Prostate gland (tissue), 2 donors: ENCODE data around the gene SPATC1L. TPM values are rescaled to one million over a fixed set of nuclear protein-coding genes. Genes with fewer than 3 reads are reported as not detected.

Source experiments
- DNase-seq: peaks from one replicate; pipeline ENCODE4 v3.0.0-alpha.2; 2019; ENCODE audit warnings: low spot score
- H3K27ac ChIP-seq, 2 donors: fragments of 200-600 bp; sonication (generic); 2 replicates each; pipeline ENCODE4 v1.5.1; 2017 to 2019
- H3K27me3 ChIP-seq: fragments of 200-600 bp; sonication (generic); replicated peaks from 2 replicates; pipeline ENCODE4 v1.5.1; 2019; ENCODE audit not compliant: insufficient read depth
- H3K36me3 ChIP-seq, 2 donors: fragments of 200-600 bp; sonication (generic); 1 replicate in 1 of 2; 2 replicates in 1 of 2; pipeline versions ENCODE4 v1.5.1 to v1.8.1; 2017 to 2019
- H3K4me1 ChIP-seq: fragments of 200-600 bp; sonication (generic); replicated peaks from 2 replicates; pipeline ENCODE4 v1.5.1; 2019
- H3K4me3 ChIP-seq, 2 donors: fragments of 200-600 bp; sonication (generic); 2 replicates each; pipeline ENCODE4 v1.5.1; 2017 to 2019
- H3K9me3 ChIP-seq: fragments of 200-600 bp; sonication (generic); 2 replicates; pipeline ENCODE4 v1.5.1; 2017
- POLR2A ChIP-seq: fragments of 450-650 bp; IDR thresholded peaks from one replicate; pipeline ENCODE4 v1.6.1; 2016; ENCODE audit warnings: antibody characterized with exemption, mild to moderate bottlenecking
- POLR2AphosphoS5 ChIP-seq: sonication (generic); formaldehyde crosslinking; IDR thresholded peaks from one replicate; pipeline ENCODE4 v1.6.1; 2017; ENCODE audit warnings: antibody characterized with exemption
- WGBS: methylation state at CpG from one replicate; pipeline ENCODE4 v1.1.5; 2018; 5-methylcytosine and 5-hydroxymethylcytosine counted together
- intact Hi-C: fragments of 100-400 bp; cut with DNase I; formaldehyde crosslinking; loops from one replicate; pipeline ENCODE4 v1.14.2; 2022
- total RNA-seq, 2 donors: library from RNA; depleted of rRNA; stranded (reverse); fragments of >200 nt; gene quantifications; one replicate each; pipeline ENCODE4 v1.1.0, GENCODE V29; 2016
- TF ChIP-seq, protein P1 (sequence below), 4 experiments: fragments of 200-600 bp in 2 of 4; fragments of 450-650 bp in 2 of 4; sonication (generic) in 2 of 4; IDR thresholded peaks; 1 replicate in 3 of 4; 2 replicates in 1 of 4; pipeline ENCODE4 v1.5.1; 2016 to 2019; ENCODE audit warnings: antibody characterized with exemption in 4 of 4, mild to moderate bottlenecking in 2 of 4, moderate library complexity in 2 of 4

Gene SPATC1L
- total RNA-seq, 2 donors from 2014 or later = 42.0 to 79.4 TPM

DNA sequence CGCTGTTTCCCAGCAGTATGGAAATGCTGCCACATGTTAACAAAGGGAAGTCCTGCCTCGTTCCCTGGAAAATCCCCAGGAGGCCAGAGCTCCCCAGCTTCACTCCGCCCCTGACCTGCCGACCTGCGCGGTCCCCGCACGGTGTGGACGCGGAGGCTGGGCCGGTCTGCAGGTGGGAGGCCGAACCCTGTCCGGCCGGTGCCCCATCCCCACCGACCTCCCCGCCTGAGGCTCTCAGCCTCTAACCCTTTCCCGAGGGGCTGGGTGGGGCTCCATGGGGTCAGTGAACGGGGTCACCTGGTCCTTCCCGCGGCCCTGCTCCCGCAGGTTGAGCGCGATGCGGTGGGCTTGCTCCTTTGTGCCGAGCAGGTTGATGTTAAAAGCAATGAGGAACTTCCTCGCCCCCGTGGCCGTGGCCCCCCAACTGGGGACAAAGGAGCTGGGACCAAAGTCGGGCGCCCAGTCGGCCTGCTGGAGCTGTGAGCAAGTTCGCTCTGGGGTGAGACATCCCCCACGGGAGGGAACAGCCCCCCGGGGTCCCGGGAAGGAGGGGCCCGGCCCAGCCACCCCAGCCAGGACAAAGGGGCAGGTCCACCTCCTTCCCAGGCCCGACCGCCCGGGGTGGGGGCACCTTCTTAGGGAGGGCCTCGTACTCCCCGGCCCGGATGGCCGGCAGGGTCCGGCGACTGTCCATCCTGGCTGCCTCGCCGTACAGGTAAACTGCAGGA lies 32.8 kb downstream of the SPATC1L start:
- DNase-seq = no peak

DNA sequence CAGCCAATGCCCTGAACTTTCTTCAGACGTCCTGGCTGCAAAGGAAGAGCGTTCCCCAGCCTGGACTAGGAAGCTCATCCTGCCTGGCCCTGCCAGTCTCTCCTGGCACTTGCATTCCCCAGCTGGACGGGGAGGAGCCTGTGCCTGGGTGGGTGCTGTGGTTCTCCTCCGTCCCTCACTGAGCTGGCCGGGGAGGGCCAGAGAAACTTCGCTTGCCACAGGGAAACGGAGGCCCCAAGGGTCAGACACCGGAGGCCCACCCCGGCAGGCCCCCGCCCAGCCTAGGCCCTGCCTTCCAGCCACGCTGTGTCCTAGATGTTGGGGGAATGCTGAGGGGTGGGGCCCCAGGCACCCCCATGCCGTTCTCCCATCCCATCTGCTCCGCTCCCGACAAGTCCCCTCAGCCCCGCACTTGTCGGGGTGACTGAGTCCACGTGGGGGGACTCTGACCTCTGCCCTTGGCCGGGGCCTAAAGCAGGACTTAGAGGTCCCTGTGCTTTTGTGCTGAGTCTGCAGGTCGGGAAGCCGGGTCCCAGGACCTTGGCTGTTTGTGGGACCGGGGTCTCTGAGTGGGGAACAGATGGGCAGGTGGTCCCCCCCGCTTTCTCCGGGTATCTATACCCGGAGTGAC lies 33.7 kb downstream of the SPATC1L start:
- TF ChIP-seq, protein P1, sequence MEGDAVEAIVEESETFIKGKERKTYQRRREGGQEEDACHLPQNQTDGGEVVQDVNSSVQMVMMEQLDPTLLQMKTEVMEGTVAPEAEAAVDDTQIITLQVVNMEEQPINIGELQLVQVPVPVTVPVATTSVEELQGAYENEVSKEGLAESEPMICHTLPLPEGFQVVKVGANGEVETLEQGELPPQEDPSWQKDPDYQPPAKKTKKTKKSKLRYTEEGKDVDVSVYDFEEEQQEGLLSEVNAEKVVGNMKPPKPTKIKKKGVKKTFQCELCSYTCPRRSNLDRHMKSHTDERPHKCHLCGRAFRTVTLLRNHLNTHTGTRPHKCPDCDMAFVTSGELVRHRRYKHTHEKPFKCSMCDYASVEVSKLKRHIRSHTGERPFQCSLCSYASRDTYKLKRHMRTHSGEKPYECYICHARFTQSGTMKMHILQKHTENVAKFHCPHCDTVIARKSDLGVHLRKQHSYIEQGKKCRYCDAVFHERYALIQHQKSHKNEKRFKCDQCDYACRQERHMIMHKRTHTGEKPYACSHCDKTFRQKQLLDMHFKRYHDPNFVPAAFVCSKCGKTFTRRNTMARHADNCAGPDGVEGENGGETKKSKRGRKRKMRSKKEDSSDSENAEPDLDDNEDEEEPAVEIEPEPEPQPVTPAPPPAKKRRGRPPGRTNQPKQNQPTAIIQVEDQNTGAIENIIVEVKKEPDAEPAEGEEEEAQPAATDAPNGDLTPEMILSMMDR (IDR thresholded peaks at IDR 0.05) = no peak
- TF ChIP-seq POLR2AphosphoS5 (no peak), POLR2A (no peak)
- Histone ChIP-seq H3K36me3 (no peaks in the 10 kb centered on the region), H3K9me3 (no peaks in the 10 kb centered on the region), H3K27ac (peak overlapping the region in 1 of 2 donors; percentile 27), H3K4me3 (no peak overlapping the region), H3K27me3 (no peaks in the 10 kb centered on the region), H3K4me1 (no peaks in the 10 kb centered on the region)
- intact Hi-C loops = loop anchor here (10.0 kb wide), 1 partner anchor 174 kb away; the partner anchor contains the start of genes C21orf58 and PCNT
- no peak for DNase-seq
- 87% methylated on average over 24 of the region's 24 CpGs for WGBS

More for the DNA sequence above, 32.8 kb downstream of the SPATC1L start:
- Histone ChIP-seq H3K4me1 (no peaks in the 10 kb centered on the region), H3K27me3 (no peaks in the 10 kb centered on the region), H3K36me3 (no peaks in the 10 kb centered on the region), H3K4me3 (no peak overlapping the region), H3K9me3 (no peaks in the 10 kb centered on the region), H3K27ac (no peak overlapping the region)
- TF ChIP-seq POLR2A (no peak), POLR2AphosphoS5 (no peak)
- TF ChIP-seq, protein P1 (IDR thresholded peaks at IDR 0.05) = no peak
- WGBS = 93% methylated on average over 28 of the region's 47 CpGs
- intact Hi-C loops = loop anchor here (10.0 kb wide), 1 partner anchor 173 kb away; the partner anchor contains the start of genes C21orf58 and PCNT

DNA sequence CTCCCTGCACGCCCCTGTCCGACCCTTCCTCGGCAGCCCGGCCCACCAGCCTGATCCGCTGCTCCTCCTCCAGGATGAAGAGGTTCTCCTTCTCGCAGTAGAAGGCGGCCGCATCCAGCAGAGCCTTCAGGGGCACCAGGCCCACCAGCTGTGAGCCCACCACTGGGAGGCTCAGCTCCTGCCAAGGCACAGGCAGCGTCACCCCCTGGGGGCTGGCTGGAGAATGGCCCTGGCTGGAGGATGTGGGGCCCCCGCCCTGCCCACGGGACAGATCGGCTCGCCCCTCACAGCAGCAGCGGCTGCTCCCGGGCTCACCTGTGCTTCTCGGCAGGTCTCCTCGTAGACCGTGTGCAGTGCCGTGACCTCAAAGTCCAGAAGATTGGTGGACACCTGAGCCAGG lies 34.2 kb downstream of the SPATC1L start:
- Histone ChIP-seq H3K36me3 (no peaks in the 10 kb centered on the region), H3K4me1 (no peaks in the 10 kb centered on the region), H3K27me3 (no peaks in the 10 kb centered on the region), H3K27ac (peak overlapping the region in 1 of 2 donors; percentile 27), H3K4me3 (no peak overlapping the region), H3K9me3 (no peaks in the 10 kb centered on the region)
- intact Hi-C loops = loop anchor here (10.0 kb wide), 1 partner anchor 175 kb away; the partner anchor contains the start of genes C21orf58 and PCNT
- TF ChIP-seq POLR2AphosphoS5 (no peak), POLR2A (no peak)
- TF ChIP-seq, protein P1 (IDR thresholded peaks at IDR 0.05) = no peak
- WGBS = 75% methylated on average over 19 of the region's 19 CpGs
- no peak for DNase-seq

DNA sequence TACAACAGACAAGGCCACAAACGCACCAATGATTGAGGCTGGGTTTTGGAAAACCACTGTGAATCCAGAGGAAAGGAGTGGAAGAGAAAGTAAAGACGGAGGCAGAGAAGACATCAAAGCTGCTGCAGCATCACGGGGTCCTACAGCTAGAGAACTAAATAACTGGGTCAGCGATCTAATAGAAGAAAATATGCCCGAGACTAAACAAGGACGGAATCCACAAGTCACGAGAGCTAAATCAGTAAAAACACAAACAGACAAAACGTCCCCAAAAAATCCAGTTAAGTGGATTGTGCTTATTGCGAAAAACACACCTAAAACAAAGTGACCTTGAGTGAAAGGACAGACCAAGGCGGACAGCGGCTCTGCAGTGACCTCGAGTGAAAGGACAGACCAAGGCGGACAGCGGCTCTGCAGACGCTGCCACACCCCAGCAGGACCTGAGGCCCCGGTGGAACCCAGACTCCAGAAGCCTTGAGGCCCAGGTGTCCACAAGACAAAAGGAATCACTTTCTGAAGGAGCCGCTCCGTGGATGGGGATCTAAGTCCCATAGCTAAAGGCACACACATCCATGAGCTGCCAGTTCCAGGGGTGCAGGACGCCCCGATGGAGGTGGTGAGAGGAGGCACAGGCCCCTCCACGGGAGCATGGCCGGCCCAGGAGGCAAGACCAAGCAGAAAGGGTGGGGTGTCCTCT lies 34.9 kb downstream of the SPATC1L start:
- Histone ChIP-seq H3K4me3 (no peak overlapping the region), H3K4me1 (no peaks in the 10 kb centered on the region), H3K27ac (peak overlapping the region in 1 of 2 donors; percentile 27), H3K9me3 (no peaks in the 10 kb centered on the region), H3K36me3 (no peaks in the 10 kb centered on the region), H3K27me3 (no peaks in the 10 kb centered on the region)
- TF ChIP-seq POLR2A (no peak), POLR2AphosphoS5 (no peak)
- TF ChIP-seq, protein P1 (IDR thresholded peaks at IDR 0.05) = no peak
- DNase-seq = no peak
- intact Hi-C loops = loop anchor here (10.0 kb wide), 1 partner anchor 135 kb away; the partner anchor contains the start of genes MCM3AP and YBEY
- WGBS = 88% methylated on average over 22 of the region's 22 CpGs
